Neural progenitor cell (in vitro differentiated cells): ENCODE measurements around the gene PKN1. TPM values are rescaled to one million over a fixed set of nuclear protein-coding genes. Genes with fewer than 3 reads are reported as not detected.

Source experiments
- DNase-seq: peaks from one replicate; pipeline ENCODE4 v3.0.0-alpha.2; 2016; ENCODE audit warnings: low spot score
- H2AFZ ChIP-seq: fragments of 200-600 bp; sonication (generic); replicated peaks from 2 replicates; pipeline ENCODE4 v1.6.1; 2016; ENCODE audit warnings: antibody characterized with exemption
- H3F3A ChIP-seq: fragments of 200-600 bp; sonication (generic); 2 replicates; pipeline ENCODE4 v1.6.1; 2016; ENCODE audit warnings: antibody characterized with exemption, low read depth
- H3K27ac ChIP-seq: fragments of 200-600 bp; sonication (generic); 2 replicates; pipeline ENCODE4 v1.5.1; 2016; ENCODE audit warnings: mild to moderate bottlenecking
- H3K27me3 ChIP-seq: fragments of 200-600 bp; sonication (generic); 2 replicates; pipeline ENCODE4 v1.6.1; 2016; ENCODE audit warnings: mild to moderate bottlenecking, moderate library complexity
- H3K36me3 ChIP-seq: fragments of 200-600 bp; sonication (generic); 2 replicates; pipeline ENCODE4 v1.5.1; 2016
- H3K4me1 ChIP-seq: fragments of 200-600 bp; sonication (generic); 2 replicates; pipeline ENCODE4 v1.6.1; 2016; ENCODE audit warnings: mixed run types
- H3K4me2 ChIP-seq: fragments of 200-600 bp; sonication (generic); 2 replicates; pipeline ENCODE4 v1.6.1; 2016
- H3K4me3 ChIP-seq: fragments of 200-600 bp; sonication (generic); 2 replicates; pipeline ENCODE4 v1.5.1; 2016
- H3K79me2 ChIP-seq: fragments of 200-600 bp; sonication (generic); 2 replicates; pipeline ENCODE4 v1.6.1; 2016; ENCODE audit warnings: low read depth
- H3K9ac ChIP-seq: fragments of 200-600 bp; sonication (generic); 2 replicates; pipeline ENCODE4 v1.6.1; 2016
- H3K9me3 ChIP-seq: fragments of 200-600 bp; sonication (generic); 2 replicates; pipeline ENCODE4 v1.5.1; 2016; ENCODE audit warnings: low read depth
- H4K20me1 ChIP-seq: fragments of 200-600 bp; sonication (generic); 2 replicates; pipeline ENCODE4 v1.6.1; 2016; ENCODE audit warnings: low read depth
- H3K27ac Mint-ChIP-seq: 3 replicates; pipeline ENCODE4 v1.8.0; 2021; ENCODE audit warnings: mixed read lengths
- H3K27me3 Mint-ChIP-seq: 2 replicates; pipeline ENCODE4 v1.8.0; 2022; ENCODE audit warnings: low read depth, mild to moderate bottlenecking, inconsistent platforms, moderate library complexity, mixed read lengths; ENCODE audit not compliant: insufficient read depth
- H3K36me3 Mint-ChIP-seq: 3 replicates; pipeline ENCODE4 v1.8.0; 2021; ENCODE audit warnings: mixed read lengths
- H3K4me1 Mint-ChIP-seq: 3 replicates; pipeline ENCODE4 v1.8.0; 2021; ENCODE audit warnings: mixed read lengths
- H3K4me3 Mint-ChIP-seq: 3 replicates; pipeline ENCODE4 v1.8.0; 2021; ENCODE audit warnings: mild to moderate bottlenecking, moderate library complexity, mixed read lengths
- H3K9me3 Mint-ChIP-seq: 3 replicates; pipeline ENCODE4 v1.8.0; 2020; ENCODE audit warnings: mixed read lengths
- CTCF ChIP-seq: fragments of 200-600 bp; sonication (generic); IDR thresholded peaks from 2 replicates; pipeline ENCODE4 v1.5.1; 2017; ENCODE audit warnings: antibody characterized with exemption, mild to moderate bottlenecking
- EZH2 ChIP-seq: fragments of 200-600 bp; sonication (generic); IDR thresholded peaks from 2 replicates; pipeline ENCODE4 v1.6.1; 2017; ENCODE audit warnings: antibody characterized with exemption, mild to moderate bottlenecking, moderate library complexity
- EZH2phosphoT487 ChIP-seq: fragments of 200-600 bp; sonication (generic); IDR thresholded peaks from 2 replicates; pipeline ENCODE4 v1.6.1; 2017; ENCODE audit warnings: antibody characterized with exemption
- total RNA-seq: library from RNA; depleted of rRNA; stranded (reverse); fragments of >200 nt; gene quantifications from 2 replicates; pipeline ENCODE4 v1.2.3, GENCODE V29; 2015; ENCODE audit warnings: low replicate concordance

PKN1 gene
- total RNA-seq, 1 donor from 2014 or later = 29.0 TPM

GRCh38 chr19:14411938-14412245, 21.2 kb upstream of the PKN1 start:
- H4K20me1 ChIP-seq = peaks cover 57% of the 10 kb centered on the region
- H3K36me3 Mint-ChIP-seq = peaks cover 30% of the 10 kb centered on the region

GRCh38 chr19:14412324-14412995, 20.6 kb upstream of the PKN1 start:
- peaks cover 56% of the 10 kb centered on the region for H3K79me2 ChIP-seq

More at GRCh38 chr19:14411938-14412245, 21.2 kb upstream of the PKN1 start:
- TF ChIP-seq EZH2 (no peak), CTCF (no peak), EZH2phosphoT487 (no peak)
- Histone ChIP-seq H3K27ac (no peak overlapping the region), H3K27me3 (no peaks in the 10 kb centered on the region), H3K9ac (no peak overlapping the region), H3K4me2 (no peak overlapping the region), H3K79me2 (peaks cover 50% of the 10 kb centered on the region), H3K36me3 (no peaks in the 10 kb centered on the region), H3K4me3 (no peak overlapping the region), H2AFZ (no peak overlapping the region), H3K9me3 (no peaks in the 10 kb centered on the region), H3F3A (peaks cover 8% of the 10 kb centered on the region), H3K4me1 (peaks cover under 1% of the 10 kb centered on the region)
- H3K4me1 Mint-ChIP-seq = peaks cover 27% of the 10 kb centered on the region
- H3K9me3 Mint-ChIP-seq = no peaks in the 10 kb centered on the region
- no peak overlapping the region for H3K4me3 Mint-ChIP-seq
- no peak overlapping the region for H3K27ac Mint-ChIP-seq
- H3K27me3 Mint-ChIP-seq = peaks cover 3% of the 10 kb centered on the region
- no peak for DNase-seq

DNA sequence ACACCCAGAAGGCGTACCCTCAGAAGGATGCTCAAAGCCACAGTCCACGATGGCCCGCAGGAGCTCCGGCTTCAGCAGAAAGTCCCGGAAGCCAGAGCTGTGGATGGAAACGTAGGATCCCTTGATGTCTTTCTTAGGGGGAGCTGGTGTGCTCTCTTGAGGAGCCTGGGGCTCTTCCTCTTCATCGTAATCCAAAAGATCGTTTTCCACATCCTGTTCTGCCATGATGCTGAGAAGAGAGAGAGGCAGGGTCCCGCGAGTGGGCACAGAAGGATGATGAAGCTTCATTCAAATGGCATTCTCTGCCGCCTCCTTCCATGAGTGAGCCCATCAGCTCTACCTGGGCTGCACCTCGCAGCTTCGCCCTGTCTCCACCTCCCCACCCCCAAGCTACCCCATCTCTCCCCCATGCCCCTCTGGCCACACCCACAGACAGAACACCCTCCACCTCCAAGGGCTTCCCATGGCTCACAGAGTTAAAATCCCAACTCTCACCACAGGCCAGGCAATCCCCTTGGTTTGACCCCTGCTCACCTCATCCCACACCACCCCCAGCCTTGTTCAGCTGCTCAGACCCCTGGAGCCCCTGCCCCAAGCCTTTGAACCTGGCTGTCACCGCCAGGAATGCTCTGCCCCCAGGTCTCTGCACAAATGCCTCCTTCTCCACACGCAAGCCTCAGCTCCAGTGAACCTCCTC, 20.0 kb upstream of the PKN1 start:
- Mint-ChIP-seq H3K36me3 (peaks cover 30% of the 10 kb centered on the region), H3K27me3 (peaks cover 3% of the 10 kb centered on the region), H3K27ac (no peak overlapping the region), H3K4me1 (peaks cover 31% of the 10 kb centered on the region), H3K4me3 (no peak overlapping the region), H3K9me3 (no peaks in the 10 kb centered on the region)
- no peak overlapping the region for H3K4me2 ChIP-seq
- DNase-seq = no peak
- no peaks in the 10 kb centered on the region for H3K9me3 ChIP-seq
- no peaks in the 10 kb centered on the region for H3K36me3 ChIP-seq
- peaks cover 13% of the 10 kb centered on the region for H3K4me1 ChIP-seq
- peaks cover 63% of the 10 kb centered on the region for H3K79me2 ChIP-seq
- H4K20me1 ChIP-seq = peaks cover 67% of the 10 kb centered on the region
- TF ChIP-seq EZH2phosphoT487 (no peak), CTCF (no peak), EZH2 (no peak)
- no peak overlapping the region for H3K9ac ChIP-seq
- no peaks in the 10 kb centered on the region for H3F3A ChIP-seq
- no peak overlapping the region for H2AFZ ChIP-seq
- H3K27me3 ChIP-seq = no peaks in the 10 kb centered on the region
- no peak overlapping the region for H3K27ac ChIP-seq
- H3K4me3 ChIP-seq = no peak overlapping the region

More at GRCh38 chr19:14412324-14412995, 20.6 kb upstream of the PKN1 start:
- Mint-ChIP-seq H3K4me3 (no peak overlapping the region), H3K4me1 (peaks cover 30% of the 10 kb centered on the region), H3K27ac (no peak overlapping the region), H3K36me3 (peaks cover 32% of the 10 kb centered on the region), H3K27me3 (peaks cover 3% of the 10 kb centered on the region), H3K9me3 (no peaks in the 10 kb centered on the region)
- H3K4me1 ChIP-seq = peaks cover 6% of the 10 kb centered on the region
- H4K20me1 ChIP-seq = peaks cover 63% of the 10 kb centered on the region
- no peak overlapping the region for H3K4me2 ChIP-seq
- no peak overlapping the region for H2AFZ ChIP-seq
- no peaks in the 10 kb centered on the region for H3K27me3 ChIP-seq
- no peaks in the 10 kb centered on the region for H3K36me3 ChIP-seq
- no peak overlapping the region for H3K9ac ChIP-seq
- no peak overlapping the region for H3K4me3 ChIP-seq
- TF ChIP-seq CTCF (no peak), EZH2 (no peak), EZH2phosphoT487 (no peak)
- H3F3A ChIP-seq = peaks cover 3% of the 10 kb centered on the region
- no peak for DNase-seq
- H3K27ac ChIP-seq = no peak overlapping the region
- no peaks in the 10 kb centered on the region for H3K9me3 ChIP-seq
